Liver (tissue), 3 donors: Measurements from ENCODE around the gene CCDC32.

Experiments
- CTCF ChIP-seq: fragments of 150-350 bp; IDR thresholded peaks from 2 replicates; pipeline ENCODE4 v1.5.1; 2017; ENCODE audit warnings: improper control_type of control experiment, low read depth, low read length; ENCODE audit not compliant: missing input control
- EGR1 ChIP-seq, 2 donors: IDR thresholded peaks; 2 replicates each; pipeline ENCODE4 v1.6.1; 2016 to 2018; ENCODE audit warnings: antibody characterized with exemption in 2 of 2, low read depth in 2 of 2
- GABPA ChIP-seq, 2 donors: IDR thresholded peaks in 1 of 2; conservative IDR thresholded peaks in 1 of 2; 2 replicates each; pipeline ENCODE4 v1.6.1; 2016; ENCODE audit warnings: antibody characterized with exemption in 2 of 2, mild to moderate bottlenecking in 1 of 2, moderate library complexity in 1 of 2
- JUND ChIP-seq, 2 donors: IDR thresholded peaks; 2 replicates each; pipeline ENCODE4 v1.6.1; 2016; ENCODE audit warnings: antibody characterized with exemption in 2 of 2
- RAD21 ChIP-seq, 2 donors: IDR thresholded peaks; 2 replicates each; pipeline ENCODE4 v1.6.1; 2016; ENCODE audit warnings: antibody characterized with exemption in 2 of 2, mild to moderate bottlenecking in 2 of 2
- REST ChIP-seq: IDR thresholded peaks from 2 replicates; pipeline ENCODE4 v1.6.1; 2016; ENCODE audit warnings: antibody characterized with exemption, mild to moderate bottlenecking
- RXRA ChIP-seq, 2 donors: IDR thresholded peaks; 2 replicates each; pipeline ENCODE4 v1.6.1; 2017 to 2018; ENCODE audit warnings: antibody characterized with exemption in 2 of 2, mild to moderate bottlenecking in 1 of 2
- SP1 ChIP-seq: IDR thresholded peaks from 2 replicates; pipeline ENCODE4 v1.6.1; 2018; ENCODE audit warnings: antibody characterized with exemption, mild to moderate bottlenecking
- ZBTB33 ChIP-seq: IDR thresholded peaks from 2 replicates; pipeline ENCODE4 v1.6.1; 2016; ENCODE audit warnings: antibody characterized with exemption
- TF ChIP-seq, protein P1 (sequence below): IDR thresholded peaks from 2 replicates; pipeline ENCODE4 v1.6.1; 2016; ENCODE audit warnings: antibody characterized with exemption
- donor health status: healthy.
- donor health status: healthy.

GRCh38 chr15:40512440-40512839 lies 52.4 kb downstream of the CCDC32 start:
- TF ChIP-seq ZBTB33 (no peak), CTCF (no peak), RAD21 (IDR thresholded peaks at IDR 0.05) (no peak), JUND (IDR thresholded peaks at IDR 0.05) (no peak), GABPA (IDR thresholded peaks at IDR 0.05 in 1 of 2, conservative IDR thresholded peaks at IDR 0.05 in 1 of 2) (no peak), REST (no peak), RXRA (IDR thresholded peaks at IDR 0.05) (no peak), SP1 (no peak), EGR1 (IDR thresholded peaks at IDR 0.05; ENCODE audit: low read depth in 2 of 2) (no peak)
- TF ChIP-seq, protein P1, sequence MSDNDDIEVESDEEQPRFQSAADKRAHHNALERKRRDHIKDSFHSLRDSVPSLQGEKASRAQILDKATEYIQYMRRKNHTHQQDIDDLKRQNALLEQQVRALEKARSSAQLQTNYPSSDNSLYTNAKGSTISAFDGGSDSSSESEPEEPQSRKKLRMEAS = no peak
